Measurements from ENCODE around the gene USP8.

GRCh38 chr15:50485389-50485788 lies 61.2 kb downstream of the USP8 start:
- TF ChIP-seq, protein P1, sequence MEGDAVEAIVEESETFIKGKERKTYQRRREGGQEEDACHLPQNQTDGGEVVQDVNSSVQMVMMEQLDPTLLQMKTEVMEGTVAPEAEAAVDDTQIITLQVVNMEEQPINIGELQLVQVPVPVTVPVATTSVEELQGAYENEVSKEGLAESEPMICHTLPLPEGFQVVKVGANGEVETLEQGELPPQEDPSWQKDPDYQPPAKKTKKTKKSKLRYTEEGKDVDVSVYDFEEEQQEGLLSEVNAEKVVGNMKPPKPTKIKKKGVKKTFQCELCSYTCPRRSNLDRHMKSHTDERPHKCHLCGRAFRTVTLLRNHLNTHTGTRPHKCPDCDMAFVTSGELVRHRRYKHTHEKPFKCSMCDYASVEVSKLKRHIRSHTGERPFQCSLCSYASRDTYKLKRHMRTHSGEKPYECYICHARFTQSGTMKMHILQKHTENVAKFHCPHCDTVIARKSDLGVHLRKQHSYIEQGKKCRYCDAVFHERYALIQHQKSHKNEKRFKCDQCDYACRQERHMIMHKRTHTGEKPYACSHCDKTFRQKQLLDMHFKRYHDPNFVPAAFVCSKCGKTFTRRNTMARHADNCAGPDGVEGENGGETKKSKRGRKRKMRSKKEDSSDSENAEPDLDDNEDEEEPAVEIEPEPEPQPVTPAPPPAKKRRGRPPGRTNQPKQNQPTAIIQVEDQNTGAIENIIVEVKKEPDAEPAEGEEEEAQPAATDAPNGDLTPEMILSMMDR (IDR thresholded peaks at IDR 0.05), result no peak
- TF ChIP-seq POLR2A (IDR thresholded peaks at IDR 0.05), result no peak
- no peak for TF ChIP-seq POLR2AphosphoS5 (IDR thresholded peaks at IDR 0.05)
- no peak for TF ChIP-seq EP300 (IDR thresholded peaks at IDR 0.05)
